Heart left ventricle (tissue), 13 donors: ENCODE results near the gene ING5.

Source experiments
- CTCF ChIP-seq, 12 donors: fragments of 200-600 bp; sonication (generic) in 4 of 12; IDR thresholded peaks; one replicate each; pipeline versions ENCODE4 v1.5.0 to v1.8.0; 2018 to 2022; ENCODE audit warnings: antibody characterized with exemption in 12 of 12, mild to moderate bottlenecking in 5 of 12
- POLR2A ChIP-seq, 2 donors: fragments of 450-650 bp; IDR thresholded peaks; one replicate each; pipeline ENCODE4 v1.6.1; 2017; ENCODE audit warnings: antibody characterized with exemption in 2 of 2, mild to moderate bottlenecking in 2 of 2, moderate library complexity in 2 of 2
- donor health status: ischemic (EF 13 %, LVEDD 7.1; RV severe dilation, severe dysfunction).
- donor health status: DM: no; HTN: yes; CAD: no.
- donor health status: DM: no; HTN: no; CAD: no.
- donor health status: ischemic (EF 25% LVEDD 6.9; RV normal size, moderate dysfunction).
- donor health status: ischemic (EF 25% LVEDD 5.7; RV mildly dilated, moderate dysfunction).
- donor health status: ischemic (EF 35%, LVEDD 5.7; RV mildly dilated, moderate dysfunction).
- donor health status: nonischemic (EF 11% LVEDD 7.7; RV severe dilation, severe dysfunction).
- donor health status: DM: yes; HTN: yes; CAD: no.
- donor health status: PGD.
- donor health status: ischemic (EF 29% LVEDD 5.4; RV normal size, mild dysfunction).
- donor health status: nonischemic (EF 23%, LVEDD 6.1; RV moderate dilation, normal function).

GRCh38 chr2:241721852-241722251 lies 20.0 kb downstream of the ING5 start:
- TF ChIP-seq CTCF (IDR thresholded peaks at IDR 0.05), result no peak
- no peak for TF ChIP-seq POLR2A (IDR thresholded peaks at IDR 0.05)
